A549 (cell line): ENCODE data around the gene PSPN. TPM values are rescaled to one million over a fixed set of nuclear protein-coding genes. Genes with fewer than 3 reads are reported as not detected.

Experiments used
- ATAC-seq, 2 experiments: fragments of 200-7000 bp in 1 of 2; fragments of >200 bp in 1 of 2; cut with Nextera tagmentation in 1 of 2; cut with Tn5 transposase in 1 of 2; 3 replicates each; pipeline versions ENCODE4 v1.8.0 to v1.9.1; 2018 to 2020; ENCODE audit warnings: mild to moderate bottlenecking in 1 of 2, moderate library complexity in 1 of 2
- CTCF ChIA-PET: fragments of 300-600 bp; sonication (Branson Sonifier 250); formaldehyde crosslinking; extraction: SDS; loops from one replicate; lab custom pipeline; 2021; ENCODE audit warnings: antibody characterized with exemption, inconsistent platforms; lab: Yijun Ruan, JAX
- POLR2A ChIA-PET: fragments of 350-600 bp; formaldehyde crosslinking; extraction: SDS; loops from one replicate; lab custom pipeline; 2021; ENCODE audit warnings: antibody characterized with exemption, inconsistent platforms; lab: Yijun Ruan, JAX
- DNase-seq, 2 experiments: peaks; one replicate each; pipeline versions ENCODE4 v3.0.0 to v3.0.0-alpha.2; 2011 to 2016; ENCODE audit warnings: low read depth in 1 of 2, low spot score in 1 of 2
- FAIRE-seq: peaks from 2 replicates; lab custom pipeline; 2011; peaks lifted over from hg19 to GRCh38; lab: Jason Lieb, UNC
- H3K27ac ChIP-seq, 2 experiments: fragments of >200 bp; sonication (Bioruptor Twin); formaldehyde crosslinking; 3 replicates each; pipeline ENCODE4 v1.5.1; 2016 to 2017
- H3K4me1 ChIP-seq: fragments of >200 bp; sonication (Bioruptor Twin); formaldehyde crosslinking; 3 replicates; pipeline ENCODE4 v1.6.1; 2016
- H3K4me2 ChIP-seq: fragments of >200 bp; sonication (Bioruptor Twin); formaldehyde crosslinking; 3 replicates; pipeline ENCODE4 v1.6.1; 2016
- H3K4me3 ChIP-seq: fragments of >200 bp; sonication (Bioruptor Twin); formaldehyde crosslinking; 3 replicates; pipeline ENCODE4 v1.5.1; 2016
- H3K9me3 ChIP-seq: fragments of >200 bp; sonication (Bioruptor Twin); formaldehyde crosslinking; 3 replicates; pipeline ENCODE4 v1.6.1; 2016
- BHLHE40 ChIP-seq: IDR thresholded peaks from 2 replicates; pipeline ENCODE4 v1.6.1; 2012; ENCODE audit warnings: low read depth, low read length, inconsistent platforms
- CBX2 ChIP-seq: fragments of 200-600 bp; sonication (generic); IDR thresholded peaks from 2 replicates; pipeline ENCODE4 v1.6.1; 2016; ENCODE audit warnings: low read depth, mild to moderate bottlenecking, borderline replicate concordance
- E2F6 ChIP-seq: IDR thresholded peaks from 2 replicates; pipeline ENCODE4 v1.6.1; 2012; ENCODE audit warnings: low read depth, borderline replicate concordance
- EHF ChIP-seq: fragments of 250-450 bp; sonication (Bioruptor Pico); IDR thresholded peaks from 2 replicates; pipeline ENCODE4 v1.5.0; 2020; ENCODE audit warnings: mild to moderate bottlenecking
- ELK1 ChIP-seq: fragments of 150-350 bp; IDR thresholded peaks from 2 replicates; pipeline ENCODE4 v1.6.1; 2014; ENCODE audit warnings: low read depth, mild to moderate bottlenecking, low read length
- ESRRA ChIP-seq: fragments of 150-350 bp; IDR thresholded peaks from 2 replicates; pipeline ENCODE4 v1.6.1; 2014; ENCODE audit warnings: mild to moderate bottlenecking, low read length, borderline replicate concordance
- HEYL ChIP-seq: fragments of 250-450 bp; sonication (Bioruptor Pico); IDR thresholded peaks from 2 replicates; pipeline ENCODE4 v1.8.0; 2021; ENCODE audit warnings: mild to moderate bottlenecking, moderate library complexity
- HMGXB4 ChIP-seq: fragments of 250-450 bp; sonication (Bioruptor Pico); IDR thresholded peaks from 2 replicates; pipeline ENCODE4 v1.5.0; 2021; ENCODE audit warnings: mild to moderate bottlenecking, moderate library complexity, borderline replicate concordance
- HOXA7 ChIP-seq: fragments of 250-450 bp; sonication (Bioruptor Pico); IDR thresholded peaks from 2 replicates; pipeline ENCODE4 v1.5.0; 2020; ENCODE audit warnings: mild to moderate bottlenecking, moderate library complexity
- JUN ChIP-seq, 2 experiments: fragments of >200 bp; sonication (Bioruptor Twin); formaldehyde crosslinking; IDR thresholded peaks; 2 replicates in 1 of 2; 3 replicates in 1 of 2; pipeline ENCODE4 v1.6.1; 2016 to 2017
- KDM1A ChIP-seq: fragments of 200-600 bp; sonication (generic); IDR thresholded peaks from 2 replicates; pipeline ENCODE4 v1.6.1; 2016; ENCODE audit warnings: low read depth, mild to moderate bottlenecking
- KDM5A ChIP-seq: fragments of 200-600 bp; sonication (generic); IDR thresholded peaks from 2 replicates; pipeline ENCODE4 v1.6.1; 2016; ENCODE audit warnings: antibody characterized with exemption, mild to moderate bottlenecking
- NPAS2 ChIP-seq: fragments of 250-450 bp; sonication (Bioruptor Pico); IDR thresholded peaks from 2 replicates; pipeline ENCODE4 v1.8.0; 2022; ENCODE audit warnings: mild to moderate bottlenecking, moderate library complexity, borderline replicate concordance
- NR3C1 ChIP-seq: fragments of >200 bp; sonication (Bioruptor Twin); formaldehyde crosslinking; IDR thresholded peaks from 3 replicates; pipeline ENCODE4 v1.6.1; 2017
- POLR2AphosphoS2 ChIP-seq: conservative IDR thresholded peaks from 2 replicates; pipeline ENCODE4 v1.6.1; 2012; ENCODE audit warnings: low read length, improper control_type of control experiment, inconsistent platforms
- RAD21 ChIP-seq, 2 experiments: fragments of >200 bp in 1 of 2; sonication (Bioruptor Twin) in 1 of 2; formaldehyde crosslinking in 1 of 2; IDR thresholded peaks in 1 of 2; conservative IDR thresholded peaks in 1 of 2; 2 replicates in 1 of 2; 3 replicates in 1 of 2; pipeline ENCODE4 v1.6.1; 2012 to 2018; ENCODE audit warnings: inconsistent platforms in 1 of 2
- RNF2 ChIP-seq: fragments of 200-600 bp; sonication (generic); IDR thresholded peaks from 2 replicates; pipeline ENCODE4 v1.6.1; 2016; ENCODE audit warnings: low read depth, mild to moderate bottlenecking, antibody characterized with exemption, moderate library complexity, borderline replicate concordance
- SREBF2 ChIP-seq: fragments of 450-650 bp; IDR thresholded peaks from 2 replicates; pipeline ENCODE4 v1.6.1; 2014; ENCODE audit warnings: mild to moderate bottlenecking, moderate library complexity
- TFCP2L1 ChIP-seq: fragments of 250-450 bp; sonication (Bioruptor Pico); IDR thresholded peaks from 2 replicates; pipeline ENCODE4 v1.5.0; 2021; ENCODE audit warnings: mild to moderate bottlenecking
- ZC3H11A ChIP-seq: fragments of 450-650 bp; IDR thresholded peaks from 2 replicates; pipeline ENCODE4 v1.6.1; 2014; ENCODE audit warnings: antibody characterized with exemption, mild to moderate bottlenecking
- ZNF302 ChIP-seq: fragments of 250-450 bp; sonication (Bioruptor Pico); IDR thresholded peaks from 2 replicates; pipeline ENCODE4 v1.9.0; 2021; ENCODE audit warnings: inconsistent platforms, mild to moderate bottlenecking, moderate library complexity
- WGBS: methylation state at CpG from one replicate; pipeline ENCODE4 v1.1.6; 2017; ENCODE audit errors: missing lambda C conversion rate; 5-methylcytosine and 5-hydroxymethylcytosine counted together
- polyA plus RNA-seq, 4 experiments: library from polyadenylated mRNA; depleted of rRNA in 3 of 4; stranded (reverse); fragments of >200 nt; fragmentation: RNase III in 1 of 4; extraction: RNeasy Plus Mini Kit Qiagen cat#74134 plus additional on column Dnase treatment in 1 of 4; gene quantifications; 2 replicates in 3 of 4; 3 replicates in 1 of 4; pipeline ENCODE4 v1.2.3, GENCODE V29; 2011 to 2017

PSPN gene
- polyA plus RNA-seq, 2 of the 4 experiments (the other 2 are of a cell fraction): 0.34 to 0.71 TPM

GRCh38 chr19:6423499-6424194, 47.9 kb upstream of the PSPN start:
- no peak for ATAC-seq
- H3K9me3 ChIP-seq: no peaks in the 10 kb centered on the region
- POLR2A ChIA-PET: no interaction called here
- peak overlapping the region; percentile 90 for H3K4me3 ChIP-seq
- CTCF ChIA-PET: no interaction called here
- TF ChIP-seq NR3C1 (no peak), CBX2 (no peak), ZNF302 (CRISPR knock-in tag) (no peak), HOXA7 (no peak), NPAS2 (no peak), HEYL (CRISPR knock-in tag) (no peak), ESRRA (no peak)
- TF ChIP-seq, all 56 proteins: peak for 0
- Histone ChIP-seq H3K27ac (peak overlapping the region; percentile 95 to 99), H3K4me1 (peaks cover 15% of the 10 kb centered on the region; the same call in 2 of the 3 replicates), H3K4me2 (peak overlapping the region; percentile 88)
- FAIRE-seq: no peak
- peak in 1 of 2 experiments; percentile 36 for DNase-seq
- 3% methylated on average over 14 of the region's 20 CpGs for WGBS

- H3K9me3 ChIP-seq: no peaks in the 10 kb centered on the region
- ChIA-PET CTCF (interaction anchor here (1.0 to 1.4 kb wide), 3 partner anchors 10 to 18 kb away, joined by 3 read pairs; no protein-coding TSS in a partner anchor), POLR2A (no interaction called here)
- WGBS: 91% methylated on average over 18 of the region's 20 CpGs
- no peak overlapping the region for H3K27ac ChIP-seq
- ATAC-seq (no peak), FAIRE-seq (no peak), DNase-seq (no peak)
- TF ChIP-seq BHLHE40: no peak
- no peak for TF ChIP-seq RNF2
- TF ChIP-seq NR3C1: no peak
- no peak for TF ChIP-seq E2F6
- no peak for TF ChIP-seq POLR2AphosphoS2
- TF ChIP-seq HEYL (CRISPR knock-in tag): no peak
- TF ChIP-seq ELK1: no peak
- TF ChIP-seq KDM5A: no peak
- TF ChIP-seq KDM1A: no peak
- no peak for TF ChIP-seq TFCP2L1 (CRISPR knock-in tag)
- no peak for TF ChIP-seq SREBF2
- TF ChIP-seq JUN (IDR thresholded peaks at IDR 0.05): no peak
- no peak for TF ChIP-seq EHF
- TF ChIP-seq RAD21 (conservative IDR thresholded peaks at IDR 0.05 in 1 of 2, IDR thresholded peaks at IDR 0.05 in 1 of 2): no peak
- no peak for TF ChIP-seq HMGXB4 (CRISPR knock-in tag)
- no peak for TF ChIP-seq ZC3H11A
- H3K4me3 ChIP-seq: no peak overlapping the region
- no peak overlapping the region for H3K4me2 ChIP-seq
- H3K4me1 ChIP-seq: peaks cover 15% of the 10 kb centered on the region; the same call in 2 of the 3 replicates
These were observed 45.6 kb upstream of the PSPN start for GRCh38 chr19:6421075-6422014.
